HUDEP-2 (cell line): Measurements from ENCODE around the gene U2AF1L4.

Experiments used
- DNase-seq, 76 experiments: peaks; one replicate each; lab custom pipeline; 2025; ENCODE audit not compliant: unreplicated experiment in 76 of 76; lab: John Stamatoyannopoulos, UW

The U2AF1L4 gene

GRCh38 chr19:35757749-35758608 lies 12.8 kb upstream of the U2AF1L4 start, which contains the start of gene PROSER3:
PROSER3 (plus strand) TSS chr19:35758176; CDS start chr19:35758216, 40 bp downstream.
- DNase-seq: peak; percentile 79 to 100 (median 100)

GRCh38 chr19:35757231-35757748 lies 12.1 kb upstream of the U2AF1L4 start:
- DNase-seq: peak in 41 of 76 experiments; percentile 33 to 93 (median 64)

- DNase-seq: no peak
Measured at GRCh38 chr19:35756377-35757230, 11.4 kb upstream of the U2AF1L4 start, which contains the start of gene HSPB6. HSPB6 (minus strand) TSS chr19:35757029; CDS start chr19:35757008, 21 bp downstream.

- DNase-seq: peak in 28 of 76 experiments; percentile 13 to 55 (median 36)
Measured at GRCh38 chr19:35755550-35756376, 10.5 kb upstream of the U2AF1L4 start.

GRCh38 chr19:35755131-35755549 lies 9.9 kb upstream of the U2AF1L4 start:
- no peak for DNase-seq

GRCh38 chr19:35754370-35755130 lies 9.3 kb upstream of the U2AF1L4 start:
- DNase-seq: no peak

- DNase-seq: no peak
Measured at GRCh38 chr19:35753634-35754369, 8.6 kb upstream of the U2AF1L4 start.

GRCh38 chr19:35752746-35753350 lies 7.6 kb upstream of the U2AF1L4 start:
- no peak for DNase-seq

- no peak for DNase-seq
Measured at GRCh38 chr19:35751839-35752745, 6.9 kb upstream of the U2AF1L4 start.

GRCh38 chr19:35750167-35750566 lies 4.9 kb upstream of the U2AF1L4 start:
- no peak for DNase-seq

- DNase-seq: peak; percentile 89 to 100 (median 99)
Measured at GRCh38 chr19:35748106-35749020, 3.1 kb upstream of the U2AF1L4 start, which contains the start of gene LIN37. LIN37 (plus strand) TSS chr19:35748576; CDS start chr19:35748725, 149 bp downstream.

- no peak for DNase-seq
Measured at GRCh38 chr19:35746531-35746930, 1.3 kb upstream of the U2AF1L4 start.

GRCh38 chr19:35746087-35746462 lies 857 bp upstream of the U2AF1L4 start:
- no peak for DNase-seq

- peak; percentile 32 to 99 (median 96) for DNase-seq
Measured at GRCh38 chr19:35744430-35745327, 539 bp downstream of the U2AF1L4 start.
